HUES64 (cell line): ENCODE measurements around the gene RAP1B.
"Not testable (repeated sequence)": the region's sequence is repeated elsewhere in the genome, so short reads cannot be mapped to it uniquely, and the experiment has no call there.

Source experiments
- H3K27ac ChIP-seq: 2 replicates; pipeline ENCODE4 v1.7.0; 2013; ENCODE audit warnings: low read depth, low read length, inconsistent platforms
- H3K27me3 ChIP-seq: 2 replicates; pipeline ENCODE4 v1.6.1; 2013; ENCODE audit warnings: mild to moderate bottlenecking, low read length; ENCODE audit not compliant: insufficient read depth
- H3K36me3 ChIP-seq: 2 replicates; pipeline ENCODE4 v1.6.1; 2013; ENCODE audit warnings: mild to moderate bottlenecking, low read length; ENCODE audit not compliant: insufficient read depth
- H3K4me1 ChIP-seq: 2 replicates; pipeline ENCODE4 v1.6.1; 2013; ENCODE audit warnings: mild to moderate bottlenecking, low read length, moderate library complexity; ENCODE audit not compliant: insufficient read depth
- H3K4me3 ChIP-seq: 2 replicates; pipeline ENCODE4 v1.5.1; 2013; ENCODE audit warnings: mild to moderate bottlenecking, low read length, moderate library complexity
- H3K9ac ChIP-seq: 2 replicates; pipeline ENCODE4 v1.6.1; 2013; ENCODE audit warnings: mild to moderate bottlenecking, low read depth, low read length
- H3K9me3 ChIP-seq: 2 replicates; pipeline ENCODE4 v1.6.1; 2013; ENCODE audit warnings: low read depth, low read length; ENCODE audit not compliant: insufficient read depth
- WGBS: fragments of 150-250, 120-280 bp; methylation state at CpG from one replicate; pipeline ENCODE4 v1.1.7; 2013; ENCODE audit warnings: missing lambda C conversion rate; 5-methylcytosine and 5-hydroxymethylcytosine counted together

Gene RAP1B

GRCh38 chr12:68636268-68636667, 25.6 kb downstream of the RAP1B start:
- Histone ChIP-seq H3K9me3 (no peaks in the 10 kb centered on the region), H3K4me1 (no peaks in the 10 kb centered on the region; the same call in 1 of the 2 replicates), H3K27me3 (no peaks in the 10 kb centered on the region), H3K27ac (no peak overlapping the region), H3K36me3 (no peaks in the 10 kb centered on the region), H3K4me3 (no peak overlapping the region), H3K9ac (no peak overlapping the region)
- 98% methylated on average over 2 of the region's 2 CpGs for WGBS

- not testable (repeated sequence) for H3K27ac ChIP-seq, H3K9ac ChIP-seq, H3K9me3 ChIP-seq, H3K4me3 ChIP-seq, H3K4me1 ChIP-seq, H3K27me3 ChIP-seq, H3K36me3 ChIP-seq
- 100% methylated on average over 3 of the region's 3 CpGs for WGBS
Observed at GRCh38 chr12:68637439-68637838, 26.7 kb downstream of the RAP1B start.

DNA sequence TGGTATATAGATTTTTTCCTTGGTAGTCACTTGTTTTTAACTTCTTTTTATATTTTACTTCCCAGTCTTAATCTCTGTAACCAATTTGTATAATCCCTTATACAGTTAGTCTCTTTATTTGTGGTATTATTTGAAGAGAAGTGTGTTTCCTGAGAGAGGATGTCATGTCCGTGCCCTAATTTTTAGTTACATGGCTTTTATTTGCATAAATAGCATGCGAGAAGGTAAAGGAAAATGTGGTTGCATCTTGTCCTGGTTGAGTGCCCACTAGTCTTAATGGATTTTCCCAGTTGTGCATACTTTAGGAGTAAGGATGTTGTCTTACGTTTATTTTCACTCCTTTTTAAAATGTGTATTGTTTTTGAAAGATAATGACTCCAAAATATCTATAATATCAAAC, 27.5 kb downstream of the RAP1B start:
- Histone ChIP-seq H3K36me3 (0 out of 2 replicates have a peak, but pooled peaks cover 4% of the 10 kb centered on the region), H3K9me3 (no peaks in the 10 kb centered on the region), H3K4me1 (no peaks in the 10 kb centered on the region; the same call in 1 of the 2 replicates), H3K4me3 (no peak overlapping the region), H3K27ac (no peak overlapping the region), H3K9ac (no peak overlapping the region), H3K27me3 (no peaks in the 10 kb centered on the region)
- WGBS = 90% methylated on average over 2 of the region's 3 CpGs

- Histone ChIP-seq H3K4me1 (no peaks in the 10 kb centered on the region; the same call in 1 of the 2 replicates), H3K27me3 (no peaks in the 10 kb centered on the region), H3K9me3 (no peaks in the 10 kb centered on the region), H3K27ac (no peak overlapping the region), H3K4me3 (no peak overlapping the region), H3K9ac (no peak overlapping the region), H3K36me3 (0 out of 2 replicates have a peak, but pooled peaks cover 4% of the 10 kb centered on the region)
- 93% methylated on average over 11 of the region's 12 CpGs for WGBS
Observed at GRCh38 chr12:68638721-68639395, 28.2 kb downstream of the RAP1B start.

GRCh38 chr12:68639396-68639767, 28.7 kb downstream of the RAP1B start:
- no peak overlapping the region for H3K27ac ChIP-seq
- no peaks in the 10 kb centered on the region for H3K27me3 ChIP-seq
- H3K4me3 ChIP-seq = no peak overlapping the region
- H3K4me1 ChIP-seq = no peaks in the 10 kb centered on the region
- H3K9ac ChIP-seq = no peak overlapping the region
- WGBS = 87% methylated on average over 1 of the region's 1 CpG
- H3K9me3 ChIP-seq = no peaks in the 10 kb centered on the region
- 0 out of 2 replicates have a peak, but pooled peaks cover 4% of the 10 kb centered on the region for H3K36me3 ChIP-seq

DNA sequence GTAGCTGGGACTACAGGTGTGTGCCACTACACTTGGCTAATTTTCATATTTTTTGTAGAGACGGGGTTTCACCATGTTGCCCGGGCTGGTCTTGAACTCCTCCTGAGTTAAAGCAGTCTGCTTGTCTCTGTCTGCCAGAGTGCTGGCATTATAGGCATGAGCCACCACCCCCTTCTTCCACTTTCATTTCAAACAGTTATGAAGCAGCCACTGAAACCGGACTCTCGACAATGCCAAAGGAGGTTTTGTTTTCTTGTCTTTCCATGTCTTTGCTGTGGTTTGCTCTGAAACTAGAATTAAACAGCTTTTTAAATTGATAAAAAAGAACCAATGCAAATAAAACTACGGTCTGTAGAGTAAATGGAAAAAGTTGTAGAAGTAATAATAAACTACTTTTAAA, 30.4 kb downstream of the RAP1B start:
- Histone ChIP-seq H3K4me1 (no peaks in the 10 kb centered on the region), H3K27ac (no peak overlapping the region), H3K9me3 (no peaks in the 10 kb centered on the region), H3K9ac (no peak overlapping the region), H3K27me3 (no peaks in the 10 kb centered on the region), H3K4me3 (no peak overlapping the region), H3K36me3 (0 out of 2 replicates have a peak, but pooled peaks cover 4% of the 10 kb centered on the region)
- 74% methylated on average over 4 of the region's 5 CpGs for WGBS

DNA sequence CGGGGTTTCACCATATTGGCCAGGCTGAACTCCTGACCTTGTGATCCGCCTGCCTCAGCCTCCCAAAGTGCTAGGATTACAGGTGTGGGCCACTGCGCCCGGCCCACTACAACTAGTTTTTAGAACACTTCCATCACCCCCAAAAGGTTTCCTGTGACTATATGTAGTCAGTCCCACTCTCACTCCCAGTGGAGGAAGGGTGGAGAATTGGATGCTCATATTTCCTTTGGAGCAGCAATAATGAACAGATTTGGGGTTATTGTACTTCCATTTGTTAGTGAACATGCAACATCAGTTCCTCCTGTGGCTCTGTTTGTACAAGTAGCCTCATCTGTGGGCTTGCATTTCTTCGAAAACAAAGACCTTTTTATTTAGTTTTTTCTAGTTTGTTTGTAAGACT, 35.8 kb downstream of the RAP1B start:
- Histone ChIP-seq H3K27me3 (no peaks in the 10 kb centered on the region), H3K4me1 (no peaks in the 10 kb centered on the region), H3K36me3 (peaks cover 42% of the 10 kb centered on the region), H3K9ac (no peak overlapping the region), H3K27ac (no peak overlapping the region), H3K9me3 (no peaks in the 10 kb centered on the region), H3K4me3 (no peak overlapping the region)
- WGBS = 94% methylated on average over 5 of the region's 5 CpGs

DNA sequence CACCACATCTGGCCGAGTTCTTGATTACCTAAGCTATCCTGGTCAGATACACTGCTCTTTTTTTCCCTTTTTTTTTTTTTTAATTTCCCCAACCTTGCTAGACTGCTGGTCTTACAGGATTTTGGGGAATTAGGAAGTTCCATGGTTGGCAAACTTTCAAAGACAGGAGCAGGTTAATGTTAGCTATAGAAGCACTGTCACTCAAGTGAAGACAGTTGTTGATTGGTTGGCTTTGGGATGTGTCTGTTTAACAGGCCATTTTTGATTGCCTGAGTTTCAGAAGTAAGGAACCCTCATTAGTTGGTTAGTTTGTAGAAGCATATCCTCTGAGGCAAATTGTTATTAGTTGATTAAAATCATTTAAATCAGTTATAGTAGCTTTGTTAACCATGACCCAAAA, 36.8 kb downstream of the RAP1B start:
- Histone ChIP-seq H3K36me3 (peaks cover 48% of the 10 kb centered on the region), H3K27me3 (no peaks in the 10 kb centered on the region), H3K9me3 (no peaks in the 10 kb centered on the region), H3K9ac (no peak overlapping the region), H3K27ac (no peak overlapping the region), H3K4me1 (no peaks in the 10 kb centered on the region), H3K4me3 (no peak overlapping the region)
- 94% methylated on average over 1 of the region's 1 CpG for WGBS

GRCh38 chr12:68648179-68648578, 37.5 kb downstream of the RAP1B start:
- H3K4me1 ChIP-seq = no peaks in the 10 kb centered on the region
- no peaks in the 10 kb centered on the region for H3K9me3 ChIP-seq
- H3K27me3 ChIP-seq = no peaks in the 10 kb centered on the region
- no peak overlapping the region for H3K4me3 ChIP-seq
- 89% methylated on average over 3 of the region's 3 CpGs for WGBS
- no peak overlapping the region for H3K27ac ChIP-seq
- peaks cover 54% of the 10 kb centered on the region for H3K36me3 ChIP-seq
- no peak overlapping the region for H3K9ac ChIP-seq

GRCh38 chr12:68665016-68665569, 54.4 kb downstream of the RAP1B start:
- no peaks in the 10 kb centered on the region for H3K9me3 ChIP-seq
- WGBS = 97% methylated on average over 2 of the region's 3 CpGs
- no peak overlapping the region for H3K9ac ChIP-seq
- no peak overlapping the region for H3K27ac ChIP-seq
- peaks cover 23% of the 10 kb centered on the region for H3K36me3 ChIP-seq
- no peak overlapping the region for H3K4me3 ChIP-seq
- H3K27me3 ChIP-seq = no peaks in the 10 kb centered on the region
- H3K4me1 ChIP-seq = peaks cover 15% of the 10 kb centered on the region; the same call in 1 of the 2 replicates

- 82% methylated on average over 1 of the region's 1 CpG for WGBS
- Histone ChIP-seq H3K27me3 (no peaks in the 10 kb centered on the region), H3K9me3 (no peaks in the 10 kb centered on the region), H3K36me3 (0 out of 2 replicates have a peak, but pooled peaks cover 8% of the 10 kb centered on the region), H3K4me1 (peaks cover 15% of the 10 kb centered on the region; the same call in 1 of the 2 replicates), H3K27ac (no peak overlapping the region), H3K4me3 (no peak overlapping the region), H3K9ac (no peak overlapping the region)
Observed at GRCh38 chr12:68667291-68667690, 56.6 kb downstream of the RAP1B start.
